Esophagus muscularis mucosa (tissue), 4 donors: ENCODE results near the gene TNNC2. TPM values are rescaled to one million over a fixed set of nuclear protein-coding genes. Genes with fewer than 3 reads are reported as not detected.

Source experiments
- DNase-seq: peaks from one replicate; pipeline ENCODE4 v3.0.0-alpha.2; 2017; ENCODE audit errors: extremely low spot score
- H3K27ac ChIP-seq, 4 donors: fragments of 200-600 bp; sonication (generic); replicated peaks in 1 of 4; 1 replicate in 3 of 4; 2 replicates in 1 of 4; pipeline ENCODE4 v1.5.1; 2016 to 2019; ENCODE audit warnings: mild to moderate bottlenecking in 1 of 4
- H3K27me3 ChIP-seq, 4 donors: fragments of 200-600 bp; sonication (generic); one replicate each; pipeline versions ENCODE4 v1.5.1 to v1.6.0; 2016 to 2019
- H3K36me3 ChIP-seq, 4 donors: fragments of 200-600 bp; sonication (generic); one replicate each; pipeline ENCODE4 v1.5.1; 2016 to 2019
- H3K4me1 ChIP-seq, 4 donors: fragments of 200-600 bp; sonication (generic); one replicate each; pipeline ENCODE4 v1.5.1; 2016 to 2019
- H3K4me3 ChIP-seq, 4 donors: fragments of 200-600 bp; sonication (generic); 1 replicate in 2 of 4; 2 replicates in 2 of 4; pipeline ENCODE4 v1.5.1; 2016 to 2019; ENCODE audit warnings: mild to moderate bottlenecking in 4 of 4, moderate library complexity in 1 of 4
- H3K9me3 ChIP-seq, 4 donors: fragments of 200-600 bp; sonication (generic); 1 replicate in 3 of 4; 2 replicates in 1 of 4; pipeline ENCODE4 v1.5.1; 2016 to 2019
- EP300 ChIP-seq: sonication (generic); formaldehyde crosslinking; IDR thresholded peaks from one replicate; pipeline ENCODE4 v1.6.1; 2017; ENCODE audit warnings: antibody characterized with exemption
- POLR2A ChIP-seq: fragments of 450-650 bp; IDR thresholded peaks from one replicate; pipeline ENCODE4 v1.6.1; 2017; ENCODE audit warnings: antibody characterized with exemption, moderate library complexity, mild to moderate bottlenecking, low read depth
- POLR2AphosphoS5 ChIP-seq, 2 donors: sonication (generic); formaldehyde crosslinking; IDR thresholded peaks; one replicate each; pipeline ENCODE4 v1.6.1; 2017; ENCODE audit warnings: antibody characterized with exemption in 2 of 2
- WGBS: methylation state at CpG from one replicate; pipeline ENCODE4 v1.1.5; 2018; 5-methylcytosine and 5-hydroxymethylcytosine counted together
- intact Hi-C: fragments of 100-400 bp; cut with DNase I; formaldehyde crosslinking; loops from one replicate; pipeline ENCODE4 v1.15.1; 2023
- total RNA-seq, 4 donors: library from RNA; depleted of rRNA; stranded (reverse); fragments of >200 nt; gene quantifications; one replicate each; pipeline versions ENCODE4 v1.1.0 to v1.2.1, GENCODE V29; 2016
- TF ChIP-seq, protein P1 (sequence below), 3 experiments: fragments of 200-600 bp in 2 of 3; fragments of 450-650 bp in 1 of 3; sonication (generic) in 2 of 3; IDR thresholded peaks; one replicate each; pipeline ENCODE4 v1.5.1; 2017 to 2019; ENCODE audit warnings: antibody characterized with exemption in 3 of 3, mild to moderate bottlenecking in 2 of 3, moderate library complexity in 1 of 3

Gene TNNC2
- total RNA-seq, 4 donors from 2014 or later = 0.46 to 3.1 (median 1.8) TPM

DNA sequence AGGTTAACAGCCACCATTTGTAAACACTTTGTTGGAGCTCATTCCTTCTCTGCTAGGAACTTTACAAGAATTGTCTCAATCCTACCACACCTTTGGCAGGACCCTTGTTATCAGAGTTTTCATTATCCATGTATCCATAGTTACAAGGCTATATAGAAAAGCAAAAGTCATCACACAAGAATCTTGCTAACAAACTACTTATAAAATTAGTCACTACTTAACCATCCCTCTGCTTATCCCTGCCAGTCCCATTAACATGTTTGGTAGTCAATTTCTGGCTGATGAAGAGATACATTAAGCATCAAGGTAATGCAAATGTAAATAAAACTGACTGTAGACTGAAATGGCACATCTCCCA lies 40.7 kb upstream of the TNNC2 start:
- no peak for DNase-seq

DNA sequence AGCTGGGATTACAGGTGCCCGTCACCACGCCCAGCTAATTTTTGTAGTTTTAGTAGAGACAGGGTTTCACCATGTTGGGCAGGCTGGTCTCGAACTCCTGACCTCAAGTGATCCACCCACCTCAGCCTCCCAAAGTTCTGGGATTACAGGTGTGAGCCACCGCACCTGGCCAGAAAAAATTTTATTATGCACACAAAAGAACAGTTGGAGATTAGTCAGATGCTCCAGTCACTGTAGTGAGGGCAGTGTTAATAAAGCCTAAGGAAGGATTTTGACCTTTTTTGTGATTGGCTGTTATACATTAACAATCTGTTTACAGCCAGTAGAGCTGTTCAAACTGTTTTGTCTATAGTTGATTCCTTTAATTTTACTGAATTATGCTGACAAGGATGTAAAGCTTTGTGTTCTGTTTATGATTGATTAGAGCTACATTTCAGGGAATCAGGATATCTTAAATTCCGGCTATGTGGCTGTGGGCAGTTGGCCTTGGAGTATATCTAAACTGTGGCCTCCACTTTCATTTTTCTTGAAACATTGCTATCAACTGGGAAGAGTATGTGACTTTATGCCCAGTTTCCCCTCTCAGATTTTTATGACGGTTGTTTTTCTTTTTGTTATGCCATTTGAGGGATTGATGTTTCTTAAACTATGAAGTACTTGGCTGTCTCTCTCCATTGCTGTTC lies 40.2 kb upstream of the TNNC2 start:
- WGBS = 78% methylated on average over 6 of the region's 6 CpGs
- peaks cover 0 to 12% (median 10%) of the 10 kb centered on the region in 4 donors for H3K4me1 ChIP-seq
- TF ChIP-seq POLR2AphosphoS5 (IDR thresholded peaks at IDR 0.05) (no peak), POLR2A (no peak), EP300 (no peak)
- TF ChIP-seq, protein P1, sequence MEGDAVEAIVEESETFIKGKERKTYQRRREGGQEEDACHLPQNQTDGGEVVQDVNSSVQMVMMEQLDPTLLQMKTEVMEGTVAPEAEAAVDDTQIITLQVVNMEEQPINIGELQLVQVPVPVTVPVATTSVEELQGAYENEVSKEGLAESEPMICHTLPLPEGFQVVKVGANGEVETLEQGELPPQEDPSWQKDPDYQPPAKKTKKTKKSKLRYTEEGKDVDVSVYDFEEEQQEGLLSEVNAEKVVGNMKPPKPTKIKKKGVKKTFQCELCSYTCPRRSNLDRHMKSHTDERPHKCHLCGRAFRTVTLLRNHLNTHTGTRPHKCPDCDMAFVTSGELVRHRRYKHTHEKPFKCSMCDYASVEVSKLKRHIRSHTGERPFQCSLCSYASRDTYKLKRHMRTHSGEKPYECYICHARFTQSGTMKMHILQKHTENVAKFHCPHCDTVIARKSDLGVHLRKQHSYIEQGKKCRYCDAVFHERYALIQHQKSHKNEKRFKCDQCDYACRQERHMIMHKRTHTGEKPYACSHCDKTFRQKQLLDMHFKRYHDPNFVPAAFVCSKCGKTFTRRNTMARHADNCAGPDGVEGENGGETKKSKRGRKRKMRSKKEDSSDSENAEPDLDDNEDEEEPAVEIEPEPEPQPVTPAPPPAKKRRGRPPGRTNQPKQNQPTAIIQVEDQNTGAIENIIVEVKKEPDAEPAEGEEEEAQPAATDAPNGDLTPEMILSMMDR (IDR thresholded peaks at IDR 0.05) = no peak
- H3K9me3 ChIP-seq = no peaks in the 10 kb centered on the region
- DNase-seq = no peak
- H3K4me3 ChIP-seq = no peak overlapping the region
- H3K36me3 ChIP-seq = peaks cover 0 to 3% (median 0%) of the 10 kb centered on the region in 4 donors
- peak overlapping the region in 2 of 4 donors; percentile 10 to 19 for H3K27ac ChIP-seq
- intact Hi-C loops = no loop called here
- no peaks in the 10 kb centered on the region for H3K27me3 ChIP-seq

More for the DNA sequence above, 40.7 kb upstream of the TNNC2 start:
- intact Hi-C loops = no loop called here
- Histone ChIP-seq H3K27me3 (no peaks in the 10 kb centered on the region), H3K9me3 (no peaks in the 10 kb centered on the region), H3K4me3 (no peak overlapping the region), H3K36me3 (peaks cover 0 to 3% (median 0%) of the 10 kb centered on the region in 4 donors), H3K4me1 (peaks cover 0 to 12% (median 10%) of the 10 kb centered on the region in 4 donors), H3K27ac (peak overlapping the region in 1 of 4 donors; percentile 19)
- TF ChIP-seq POLR2A = no peak
- no peak for TF ChIP-seq EP300

DNA sequence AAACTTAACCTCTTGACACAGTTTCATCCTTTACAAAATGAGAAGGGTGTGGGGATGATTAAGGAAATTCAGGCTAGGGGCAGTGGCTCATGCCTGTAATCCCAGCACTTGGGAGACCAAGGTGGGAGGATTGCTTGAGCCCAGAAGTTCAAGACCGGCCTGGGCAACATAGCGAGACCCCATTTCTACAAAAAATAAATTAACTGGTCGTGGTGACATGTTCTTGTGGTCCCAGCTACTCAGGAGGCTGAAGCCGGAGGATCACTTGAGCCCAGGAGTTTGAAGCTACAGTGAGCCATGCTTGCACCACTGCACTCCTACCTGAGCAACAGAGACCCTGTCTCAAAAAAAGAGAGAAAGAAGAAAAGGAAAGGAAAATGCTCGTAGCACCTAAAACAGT lies 39.3 kb upstream of the TNNC2 start:
- Histone ChIP-seq H3K27ac (no peak overlapping the region), H3K4me3 (no peak overlapping the region), H3K36me3 (peaks cover 0 to 3% (median 0%) of the 10 kb centered on the region in 4 donors), H3K27me3 (no peaks in the 10 kb centered on the region), H3K9me3 (no peaks in the 10 kb centered on the region), H3K4me1 (peaks cover 0 to 12% (median 10%) of the 10 kb centered on the region in 4 donors)
- intact Hi-C loops = no loop called here
- 86% methylated on average over 5 of the region's 5 CpGs for WGBS
- TF ChIP-seq, protein P1 (IDR thresholded peaks at IDR 0.05) = no peak
- TF ChIP-seq POLR2A = no peak
- no peak for TF ChIP-seq EP300
- no peak for TF ChIP-seq POLR2AphosphoS5 (IDR thresholded peaks at IDR 0.05)
- no peak for DNase-seq

DNA sequence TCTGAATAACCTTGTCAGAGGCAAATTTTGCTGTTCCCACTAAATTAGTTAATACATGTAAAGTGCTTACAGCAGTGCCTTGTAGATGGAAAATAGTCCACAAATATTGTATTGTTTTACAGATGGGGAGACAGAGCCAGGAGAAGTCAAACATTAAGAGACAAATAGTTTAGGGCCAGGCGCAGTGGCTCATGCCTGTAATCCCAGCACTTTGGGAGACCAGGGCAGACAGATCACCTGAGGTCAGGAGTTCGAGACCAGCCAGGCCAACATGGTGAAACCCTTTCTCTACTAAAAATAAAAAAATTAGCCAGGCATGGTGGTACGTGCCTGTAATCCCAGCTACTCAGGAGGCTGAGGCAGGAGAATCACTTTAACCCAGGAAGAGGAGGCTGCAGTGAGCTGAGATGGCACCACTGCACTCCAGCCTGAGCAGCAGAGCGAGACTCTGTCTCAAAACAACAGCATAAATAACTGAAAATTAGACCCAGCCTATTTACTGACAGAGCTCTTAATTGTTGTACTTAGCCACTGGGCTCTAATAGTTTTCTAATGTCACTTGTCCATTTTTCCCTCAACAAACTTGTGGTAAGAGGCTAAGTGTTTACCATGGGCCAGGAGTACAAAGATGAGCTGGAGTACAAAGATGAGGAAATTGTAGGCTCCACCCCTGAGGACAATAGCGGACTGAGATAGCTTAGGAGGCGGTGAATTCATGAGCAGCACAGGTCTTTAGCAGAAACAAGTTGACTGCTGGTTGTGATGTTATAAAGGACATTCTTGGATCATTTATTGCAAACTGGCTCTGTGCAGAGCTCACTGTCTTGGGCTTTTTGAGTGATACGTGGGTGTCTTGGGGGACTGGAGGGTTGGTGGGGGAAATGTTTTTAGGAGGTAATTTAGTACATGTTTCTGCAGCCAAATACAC lies 36.7 kb upstream of the TNNC2 start:
- TF ChIP-seq POLR2AphosphoS5 (IDR thresholded peaks at IDR 0.05) (no peak), EP300 (no peak), POLR2A (no peak)
- TF ChIP-seq, protein P1 (IDR thresholded peaks at IDR 0.05) = no peak
- intact Hi-C loops = no loop called here
- WGBS = 90% methylated on average over 7 of the region's 7 CpGs
- Histone ChIP-seq H3K27me3 (no peaks in the 10 kb centered on the region), H3K27ac (no peak overlapping the region), H3K4me1 (peaks cover 0 to 18% (median 13%) of the 10 kb centered on the region in 4 donors), H3K4me3 (no peak overlapping the region), H3K9me3 (no peaks in the 10 kb centered on the region), H3K36me3 (no peaks in the 10 kb centered on the region)
- no peak for DNase-seq
